SU-DHL-6 (cell line): Measurements from ENCODE around the gene SELENOO.

Experiments used
- H2AFZ ChIP-seq: fragments of 200-600 bp; sonication (generic); 2 replicates; pipeline ENCODE4 v1.6.1; 2014; ENCODE audit warnings: low read depth, mild to moderate bottlenecking, moderate library complexity, mixed read lengths, antibody characterized with exemption, low read length; ENCODE audit not compliant: severe bottlenecking
- H3F3A ChIP-seq: fragments of 200-600 bp; shearing (Covaris generic); 2 replicates; pipeline ENCODE4 v1.6.0; 2016; ENCODE audit warnings: antibody characterized with exemption, mild to moderate bottlenecking; ENCODE audit not compliant: insufficient read depth
- H3K27ac ChIP-seq: fragments of 200-600 bp; sonication (generic); 2 replicates; pipeline ENCODE4 v1.5.1; 2016; ENCODE audit warnings: low read depth, mild to moderate bottlenecking, low read length, moderate library complexity, mixed read lengths
- H3K27me3 ChIP-seq: fragments of 200-600 bp; sonication (generic), shearing (Covaris generic); 2 replicates; pipeline ENCODE4 v1.6.0; 2014; ENCODE audit warnings: mild to moderate bottlenecking, low read length
- H3K36me3 ChIP-seq: fragments of 200-600 bp; sonication (generic); 2 replicates; pipeline ENCODE4 v1.6.1; 2014; ENCODE audit warnings: mild to moderate bottlenecking, low read length, mixed read lengths
- H3K4me2 ChIP-seq: fragments of 300-600, 200-600 bp; shearing (Covaris generic), sonication (generic); 2 replicates; pipeline ENCODE4 v1.6.0; 2014; ENCODE audit warnings: low read length, low read depth, mild to moderate bottlenecking; ENCODE audit not compliant: poor library complexity, severe bottlenecking
- H3K4me3 ChIP-seq: fragments of 200-600 bp; sonication (generic); 2 replicates; pipeline ENCODE4 v1.5.1; 2014; ENCODE audit warnings: antibody characterized with exemption, low read length, mild to moderate bottlenecking, mixed read lengths; ENCODE audit not compliant: insufficient read depth, poor library complexity, severe bottlenecking
- H3K79me2 ChIP-seq: fragments of 200-600 bp; sonication (generic); 2 replicates; pipeline ENCODE4 v1.6.1; 2014; ENCODE audit warnings: mild to moderate bottlenecking, low read length, moderate library complexity; ENCODE audit not compliant: insufficient read depth
- H3K9ac ChIP-seq: fragments of 200-600 bp; sonication (generic); 2 replicates; pipeline ENCODE4 v1.7.0; 2014; ENCODE audit warnings: mild to moderate bottlenecking, low read length
- H3K9me2 ChIP-seq: fragments of 200-600 bp; sonication (generic); replicated peaks from 2 replicates; pipeline ENCODE4 v1.6.1; 2014; ENCODE audit warnings: low read length; ENCODE audit not compliant: insufficient read depth
- H3K9me3 ChIP-seq: fragments of 200-600 bp; sonication (generic); 2 replicates; pipeline ENCODE4 v1.6.1; 2014; ENCODE audit warnings: low read length, mixed read lengths; ENCODE audit not compliant: insufficient read depth
- H4K20me1 ChIP-seq: fragments of 200-600 bp; sonication (generic); 2 replicates; pipeline ENCODE4 v1.6.1; 2014; ENCODE audit warnings: low read depth, mild to moderate bottlenecking, antibody characterized with exemption, low read length, moderate library complexity, mixed read lengths
- EZH2phosphoT487 ChIP-seq: fragments of 200-600 bp; sonication (generic), shearing (Covaris generic); conservative IDR thresholded peaks from 2 replicates; pipeline ENCODE4 v1.6.1; 2018; ENCODE audit warnings: mild to moderate bottlenecking, antibody characterized with exemption, low read length, moderate library complexity, mixed read lengths
- TF ChIP-seq, protein P1 (sequence below): fragments of 200-600 bp; sonication (generic); IDR thresholded peaks from one replicate; pipeline ENCODE4 v1.5.1; 2017; ENCODE audit warnings: antibody characterized with exemption, mild to moderate bottlenecking, low read length, moderate library complexity; ENCODE audit not compliant: insufficient read depth, poor library complexity, severe bottlenecking

Gene SELENOO

DNA sequence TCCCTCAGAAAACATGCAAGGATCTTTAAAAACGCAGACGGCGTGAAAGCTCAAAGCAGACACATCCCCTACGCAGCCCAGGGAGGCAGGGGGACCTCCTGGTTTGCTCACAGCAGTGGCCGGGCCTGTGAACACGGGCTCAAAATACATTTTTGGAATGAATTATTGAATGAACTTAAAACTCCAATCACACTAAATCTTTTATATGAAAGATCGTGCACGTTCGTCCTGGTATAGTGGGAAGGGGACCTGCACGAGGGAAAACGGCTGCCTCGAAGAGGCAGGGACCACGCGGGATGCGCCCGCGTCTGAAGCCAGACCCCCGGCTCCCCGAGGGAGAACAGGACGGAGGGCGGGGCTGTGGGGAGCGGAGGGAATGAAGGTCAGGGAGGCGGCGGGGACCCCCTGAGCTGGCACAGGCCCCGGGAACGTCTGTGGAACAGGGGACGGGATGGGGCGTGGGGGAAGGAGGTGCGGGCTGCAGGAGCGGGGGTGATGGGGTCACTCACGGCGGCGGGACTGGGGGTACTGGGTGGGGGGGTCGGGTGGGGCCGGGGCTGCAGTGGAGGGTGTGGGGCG, 31.5 kb upstream of the SELENOO start:
- H3K36me3 ChIP-seq: no peaks in the 10 kb centered on the region
- no peak overlapping the region for H3K4me2 ChIP-seq
- no peaks in the 10 kb centered on the region for H4K20me1 ChIP-seq
- H3F3A ChIP-seq: no peaks in the 10 kb centered on the region
- H3K9me3 ChIP-seq: no peaks in the 10 kb centered on the region
- no peak for TF ChIP-seq EZH2phosphoT487
- TF ChIP-seq, protein P1, sequence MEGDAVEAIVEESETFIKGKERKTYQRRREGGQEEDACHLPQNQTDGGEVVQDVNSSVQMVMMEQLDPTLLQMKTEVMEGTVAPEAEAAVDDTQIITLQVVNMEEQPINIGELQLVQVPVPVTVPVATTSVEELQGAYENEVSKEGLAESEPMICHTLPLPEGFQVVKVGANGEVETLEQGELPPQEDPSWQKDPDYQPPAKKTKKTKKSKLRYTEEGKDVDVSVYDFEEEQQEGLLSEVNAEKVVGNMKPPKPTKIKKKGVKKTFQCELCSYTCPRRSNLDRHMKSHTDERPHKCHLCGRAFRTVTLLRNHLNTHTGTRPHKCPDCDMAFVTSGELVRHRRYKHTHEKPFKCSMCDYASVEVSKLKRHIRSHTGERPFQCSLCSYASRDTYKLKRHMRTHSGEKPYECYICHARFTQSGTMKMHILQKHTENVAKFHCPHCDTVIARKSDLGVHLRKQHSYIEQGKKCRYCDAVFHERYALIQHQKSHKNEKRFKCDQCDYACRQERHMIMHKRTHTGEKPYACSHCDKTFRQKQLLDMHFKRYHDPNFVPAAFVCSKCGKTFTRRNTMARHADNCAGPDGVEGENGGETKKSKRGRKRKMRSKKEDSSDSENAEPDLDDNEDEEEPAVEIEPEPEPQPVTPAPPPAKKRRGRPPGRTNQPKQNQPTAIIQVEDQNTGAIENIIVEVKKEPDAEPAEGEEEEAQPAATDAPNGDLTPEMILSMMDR: no peak
- H3K9ac ChIP-seq: no peak overlapping the region
- no peak overlapping the region for H2AFZ ChIP-seq
- H3K4me3 ChIP-seq: no peak overlapping the region
- H3K9me2 ChIP-seq: no peaks in the 10 kb centered on the region
- H3K79me2 ChIP-seq: no peaks in the 10 kb centered on the region
- no peak overlapping the region for H3K27ac ChIP-seq
- no peaks in the 10 kb centered on the region for H3K27me3 ChIP-seq

DNA sequence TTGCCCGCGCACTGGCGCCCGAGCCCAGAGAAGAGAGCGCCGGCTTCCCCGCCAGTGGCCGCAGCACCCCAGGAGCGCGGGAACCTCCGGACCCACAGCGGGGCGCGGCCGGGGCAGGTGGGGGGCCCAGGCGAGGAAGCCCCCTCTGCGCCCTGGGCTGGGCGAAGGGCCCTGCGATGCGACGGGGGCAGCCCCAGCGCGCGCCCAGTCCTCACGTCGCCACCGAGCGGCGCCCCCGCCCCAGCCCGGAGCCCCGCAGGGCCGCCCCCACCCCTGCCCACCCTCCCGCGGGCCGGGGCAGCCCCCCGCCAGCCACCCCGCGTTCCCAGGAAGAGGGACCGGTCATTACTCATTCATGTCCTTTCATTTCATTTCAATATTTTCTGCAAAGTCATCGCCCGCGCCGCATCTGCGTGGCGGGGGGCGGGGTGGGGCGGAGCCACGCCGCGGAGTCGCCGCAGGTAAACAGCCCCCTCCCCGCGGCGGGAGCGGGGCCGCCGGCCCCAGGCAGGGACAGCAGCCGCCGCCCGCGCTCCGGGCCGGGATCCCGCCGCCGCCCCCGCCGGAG, 31.0 kb upstream of the SELENOO start:
- Histone ChIP-seq H3K9me2 (no peaks in the 10 kb centered on the region), H3K27me3 (no peaks in the 10 kb centered on the region), H3K9me3 (no peaks in the 10 kb centered on the region), H2AFZ (no peak overlapping the region), H3K36me3 (no peaks in the 10 kb centered on the region), H3K4me3 (no peak overlapping the region), H3K9ac (no peak overlapping the region), H3F3A (no peaks in the 10 kb centered on the region), H3K79me2 (no peaks in the 10 kb centered on the region), H3K4me2 (no peak overlapping the region), H3K27ac (no peak overlapping the region), H4K20me1 (no peaks in the 10 kb centered on the region)
- no peak for TF ChIP-seq EZH2phosphoT487
- TF ChIP-seq, protein P1: no peak

DNA sequence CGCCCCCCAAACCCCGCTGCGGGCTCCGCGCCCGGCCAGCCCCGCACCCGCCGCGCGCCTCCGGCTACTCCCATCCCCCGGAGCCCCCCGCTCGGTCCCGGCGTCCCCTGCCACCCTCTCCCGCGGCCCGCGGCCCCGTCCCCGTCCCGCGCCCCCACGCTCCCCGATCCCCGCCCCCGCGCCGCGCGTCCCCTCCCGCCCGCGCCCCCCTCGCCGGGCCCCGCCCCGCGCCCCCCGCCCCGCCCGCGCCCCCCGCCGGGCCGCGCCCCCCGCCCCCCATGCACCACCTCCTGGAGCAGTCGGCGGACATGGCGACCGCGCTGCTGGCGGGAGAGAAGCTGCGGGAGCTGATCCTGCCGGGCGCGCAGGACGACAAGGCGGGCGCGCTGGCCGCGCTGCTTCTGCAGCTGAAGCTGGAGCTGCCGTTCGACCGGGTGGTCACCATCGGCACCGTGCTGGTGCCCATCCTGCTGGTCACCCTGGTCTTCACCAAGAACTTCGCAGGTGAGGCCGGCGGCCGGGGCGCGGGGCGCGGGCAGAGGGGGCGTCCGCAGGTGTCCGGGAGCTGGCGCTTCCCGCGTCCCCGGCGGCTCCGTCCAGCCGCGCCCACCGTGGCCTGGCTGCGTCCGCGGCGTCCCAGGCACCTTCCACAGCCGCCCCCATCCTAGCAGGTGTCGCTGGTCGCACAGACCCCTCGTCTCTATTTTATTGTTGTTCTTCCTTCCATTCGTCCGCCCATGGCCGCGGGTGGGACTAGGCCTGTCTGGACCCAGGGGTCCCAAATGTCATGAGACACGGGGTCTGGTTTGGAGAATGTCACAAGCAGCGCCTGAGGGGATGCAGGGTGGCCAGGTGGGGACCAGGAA, 30.1 kb upstream of the SELENOO start, which contains the start of gene PANX2:
Gene PANX2, plus strand, starts transcription at position 279 of the 866 bp plus-strand sequence. Its CDS starts 0 bp downstream, at position 279.
- no peaks in the 10 kb centered on the region for H3K36me3 ChIP-seq
- H2AFZ ChIP-seq: no peak within 1 kb of the TSS
- no peak for TF ChIP-seq EZH2phosphoT487
- TF ChIP-seq, protein P1: no peak
- H3K4me2 ChIP-seq: no peak within 1 kb of the TSS
- no peaks in the 10 kb centered on the region for H3K9me3 ChIP-seq
- no peak within 1 kb of the TSS for H3K9ac ChIP-seq
- no peaks in the 10 kb centered on the region for H3K79me2 ChIP-seq
- H3K9me2 ChIP-seq: no peaks in the 10 kb centered on the region
- no peaks in the 10 kb centered on the region for H4K20me1 ChIP-seq
- no peak within 1 kb of the TSS for H3K4me3 ChIP-seq
- no peaks in the 10 kb centered on the region for H3F3A ChIP-seq
- no peaks in the 10 kb centered on the region for H3K27me3 ChIP-seq
- no peak within 1 kb of the TSS for H3K27ac ChIP-seq
